ENCODE measurements around the gene KCNJ6.

The KCNJ6 gene

DNA sequence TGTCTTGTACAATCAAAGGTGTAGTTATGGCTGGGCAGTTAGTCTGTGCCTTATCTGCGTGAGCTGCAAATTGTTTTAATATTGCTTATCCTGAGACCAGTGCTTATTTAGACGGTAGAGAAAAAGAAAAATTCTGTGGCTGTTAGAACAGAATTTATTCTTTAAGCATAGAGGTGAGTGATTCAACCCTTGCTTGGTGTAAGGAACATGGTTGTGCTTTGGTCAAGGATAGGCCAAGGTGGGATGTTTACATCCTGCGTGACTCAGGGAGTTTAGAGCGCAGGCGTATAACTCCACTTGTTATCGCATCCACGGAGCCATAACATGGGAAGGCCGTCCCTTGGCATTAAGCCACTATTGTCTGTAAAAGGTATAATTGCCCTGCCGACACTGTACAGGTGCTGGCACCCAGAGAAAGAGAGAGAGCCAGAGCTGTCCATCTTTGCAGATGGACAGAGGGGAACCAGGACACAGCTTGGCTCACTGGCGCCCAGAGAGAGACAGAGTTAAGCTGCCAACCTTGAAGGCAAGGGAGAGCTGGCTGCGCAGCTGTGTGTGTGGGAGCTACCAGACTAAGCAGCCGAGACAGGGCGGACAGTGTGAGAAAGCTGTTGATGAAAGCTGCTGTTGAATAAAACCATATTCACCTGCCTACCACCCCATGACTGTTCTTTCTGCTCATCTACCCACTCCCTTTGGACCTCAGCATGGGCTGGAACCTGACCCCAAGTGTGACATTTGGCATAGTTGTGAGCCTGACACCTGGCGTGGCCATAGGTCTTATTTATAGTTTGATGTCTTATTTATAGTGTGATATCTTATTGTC is 349.3 kb downstream of the KCNJ6 start:
- no peak for DNase-seq (ENCODE audit: low read depth)

DNA sequence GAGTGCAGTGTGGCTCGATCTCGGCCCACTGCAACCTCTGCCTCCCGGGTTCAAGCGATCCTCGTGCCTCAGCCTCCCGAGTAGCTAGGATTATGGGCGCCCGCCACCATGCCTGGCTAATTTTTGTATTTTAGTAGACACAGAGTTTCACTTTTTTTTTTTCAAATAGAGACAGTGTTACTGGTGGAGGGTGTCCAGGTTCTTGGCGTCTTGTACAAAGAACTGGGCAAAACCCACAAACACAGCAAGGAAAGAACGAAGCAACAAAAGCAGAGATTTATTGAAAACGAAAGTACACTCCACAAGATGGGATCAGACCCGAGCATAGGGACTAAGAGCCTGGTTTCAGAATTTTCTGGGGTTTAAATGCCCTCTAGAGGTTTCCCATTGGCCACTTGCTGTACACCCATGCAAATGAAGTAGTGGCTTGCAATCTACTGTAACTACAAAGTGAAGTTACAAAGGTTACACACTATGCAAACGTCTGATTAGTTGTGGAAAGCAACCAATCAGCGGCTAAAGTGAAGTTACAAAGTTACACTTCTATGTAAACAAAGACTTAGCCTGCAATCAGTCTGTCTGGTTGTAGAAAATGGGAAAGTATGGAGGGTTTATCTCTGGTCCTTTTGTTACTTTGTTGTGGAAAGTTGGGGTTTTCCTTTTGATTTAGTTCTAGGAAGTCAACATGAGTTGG is 350.6 kb downstream of the KCNJ6 start:
- no peak for DNase-seq (ENCODE audit: low read depth)

DNA sequence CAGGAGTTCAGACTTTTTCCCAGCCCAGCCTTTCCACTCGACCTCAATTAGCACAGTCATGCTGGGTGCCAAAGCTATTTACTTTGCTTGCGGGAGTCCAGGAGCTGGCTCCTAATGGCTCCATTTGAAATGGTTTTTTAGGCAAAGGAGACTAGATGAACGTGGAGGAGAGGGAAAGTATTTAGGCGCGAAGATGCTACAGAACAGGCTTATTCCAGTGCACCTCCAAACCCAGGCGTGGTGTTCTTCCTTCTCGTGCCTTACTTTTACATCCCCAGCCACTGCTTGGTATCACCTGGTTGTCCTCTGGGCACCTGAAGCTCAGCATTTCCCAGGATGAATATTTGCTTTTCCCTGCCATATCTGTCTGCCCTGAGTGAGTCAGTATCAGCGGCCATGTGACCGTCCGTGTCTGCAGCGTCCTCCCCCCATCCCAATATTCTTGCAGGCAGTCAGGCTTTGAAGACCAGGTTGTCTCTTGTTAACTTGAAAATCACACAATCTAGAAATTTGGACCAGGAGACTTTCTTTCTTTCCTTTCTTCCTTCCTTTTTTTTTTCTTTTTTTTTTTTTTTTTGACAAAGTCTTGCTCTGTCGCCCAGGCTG is 351.2 kb downstream of the KCNJ6 start:
- DNase-seq (ENCODE audit: low read depth), result no peak

DNA sequence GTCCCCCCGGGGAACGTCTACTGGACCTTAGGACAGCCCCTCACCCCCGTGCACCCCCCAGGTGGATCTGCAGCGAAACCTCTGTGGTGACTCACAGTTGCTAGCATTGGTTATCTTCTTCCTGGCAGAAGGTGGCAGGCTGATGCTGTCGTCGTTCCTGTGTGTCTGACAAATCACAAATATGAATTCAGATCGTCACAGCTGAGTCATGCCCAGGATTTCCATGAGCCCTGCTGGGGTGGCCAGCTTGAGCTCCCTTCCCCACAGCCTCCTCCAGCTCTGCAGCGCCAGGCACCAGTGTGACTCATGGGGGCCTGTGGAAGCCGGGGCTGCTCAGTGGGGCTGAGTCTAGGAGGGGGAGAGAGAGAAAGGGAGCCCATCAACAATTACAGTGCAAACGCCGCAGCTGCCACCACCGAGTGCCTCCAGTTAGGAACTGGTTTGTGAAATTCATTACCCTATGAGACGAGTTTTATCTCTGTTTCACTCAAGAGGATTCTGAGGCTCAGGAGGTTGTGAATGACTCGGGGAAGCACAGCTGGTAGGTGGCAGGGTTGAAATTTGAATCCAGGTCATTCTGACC is 351.8 kb downstream of the KCNJ6 start:
- peak; percentile 85 for DNase-seq (ENCODE audit: low read depth)

DNA sequence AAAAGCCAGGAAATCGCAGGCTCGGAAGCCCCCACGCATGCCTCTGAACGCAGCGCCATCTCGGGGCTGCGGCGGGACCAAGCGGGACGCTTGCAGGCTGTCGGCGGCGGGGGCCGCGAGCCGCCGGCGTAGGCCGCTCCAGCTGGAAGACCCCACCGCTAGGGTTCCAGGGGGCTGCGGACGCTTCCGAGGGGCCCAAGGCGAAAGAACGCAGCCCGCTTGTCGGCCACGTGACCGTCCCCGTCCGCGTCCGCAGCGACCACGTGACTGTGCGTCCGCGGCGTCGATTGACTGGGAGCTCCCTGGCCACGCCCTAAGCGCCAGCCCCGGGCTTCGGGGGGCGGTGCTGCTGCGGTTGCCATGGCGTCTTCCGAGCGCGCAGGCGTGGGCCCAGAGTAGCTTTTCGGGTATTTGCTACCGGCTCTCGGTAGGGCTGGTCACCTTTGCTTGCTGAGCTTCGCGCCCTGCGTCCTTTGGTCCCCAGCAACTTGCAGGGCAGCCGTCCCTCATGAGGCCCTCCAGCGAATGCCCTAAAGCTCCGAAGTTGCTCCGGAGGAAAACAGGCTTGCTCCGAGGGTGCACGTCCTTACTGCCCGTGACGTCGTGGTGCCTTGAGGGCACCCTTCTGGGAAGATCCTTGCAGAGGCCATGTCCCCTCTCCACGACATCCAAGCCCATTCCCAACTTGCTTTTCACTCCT is 352.5 kb downstream of the KCNJ6 start:
- DNase-seq (ENCODE audit: low read depth), result peak; percentile 86

DNA sequence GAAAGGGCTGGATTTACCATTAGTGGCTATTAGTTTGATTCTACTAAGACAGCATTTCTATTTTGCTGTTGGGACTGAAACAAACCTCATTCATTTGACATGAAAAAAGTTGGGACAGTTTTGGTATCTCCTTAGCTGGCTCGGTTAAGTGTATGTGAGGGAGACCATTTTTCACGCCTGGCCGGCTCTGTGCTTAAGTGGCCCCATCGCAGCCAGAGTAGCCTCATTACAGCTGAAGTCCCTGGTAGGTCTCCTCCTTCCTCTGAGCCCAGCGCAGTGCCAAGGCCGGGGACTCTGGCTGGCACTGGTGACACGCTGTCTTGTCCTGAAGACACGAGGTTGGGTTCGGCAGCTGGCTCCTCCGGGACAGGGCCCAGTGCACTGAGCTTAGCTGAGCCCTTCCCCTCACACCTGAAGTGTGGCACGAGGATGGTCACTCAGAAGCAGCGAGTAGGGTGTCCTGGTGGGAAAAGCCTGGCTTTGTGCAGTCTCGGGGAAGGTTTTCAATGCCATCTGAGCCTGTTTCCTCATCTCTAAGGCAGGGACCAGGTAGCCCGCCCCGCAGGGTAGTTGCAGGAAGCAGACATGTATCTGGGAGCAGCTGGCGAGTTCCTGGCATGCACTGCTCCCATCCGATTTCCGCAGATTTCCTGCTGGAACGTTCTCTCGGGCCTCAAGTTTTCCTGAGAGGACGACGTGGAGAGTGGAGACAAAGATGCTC is 353.2 kb downstream of the KCNJ6 start:
- DNase-seq (ENCODE audit: low read depth), result no peak

DNA sequence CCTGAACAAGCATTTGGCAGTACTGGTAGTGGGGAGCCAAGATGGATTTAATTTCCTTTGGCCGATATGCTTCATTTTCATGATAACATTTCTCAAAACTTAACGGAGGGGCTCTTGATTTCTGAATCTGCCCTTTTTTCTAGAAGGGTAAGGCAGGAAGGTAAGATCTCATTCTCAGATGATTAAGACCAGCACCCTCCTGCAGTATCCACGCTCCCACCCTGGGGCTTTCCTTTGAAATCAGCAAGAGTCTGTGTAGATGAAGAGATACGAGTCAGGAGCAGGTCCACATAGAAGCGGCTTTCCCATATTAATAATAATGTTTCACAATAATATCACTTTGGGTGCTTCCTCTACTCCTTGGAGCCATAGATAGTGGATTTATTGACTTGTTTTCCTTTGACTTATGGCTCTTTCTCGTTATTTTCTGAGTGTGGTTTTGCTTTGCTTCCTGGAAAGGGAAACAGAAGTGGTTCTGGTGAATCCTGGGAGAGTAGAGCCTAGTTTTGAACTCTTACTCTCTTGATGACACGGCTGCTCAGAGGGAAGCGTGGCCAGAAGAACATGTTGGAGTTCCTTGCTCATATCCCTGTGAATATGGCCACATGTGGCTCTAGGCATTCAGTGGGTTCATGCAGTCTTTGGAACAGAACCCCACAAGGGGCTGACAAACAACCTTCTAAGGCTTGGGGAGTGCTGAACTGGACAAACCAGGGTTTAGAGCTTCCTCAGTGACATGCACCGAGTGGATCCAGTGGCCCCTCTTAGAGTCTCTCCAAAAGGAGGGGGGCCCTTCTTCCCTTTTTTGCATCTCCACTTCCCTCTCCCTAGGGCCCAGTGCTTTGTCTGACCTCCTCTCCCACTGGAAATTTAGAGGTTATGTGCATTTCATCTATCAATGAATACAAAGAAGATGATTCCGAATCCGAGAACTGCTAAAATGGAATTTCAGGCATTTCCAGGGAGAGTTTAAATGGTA is 354.0 kb downstream of the KCNJ6 start:
- no peak for DNase-seq (ENCODE audit: low read depth)

DNA sequence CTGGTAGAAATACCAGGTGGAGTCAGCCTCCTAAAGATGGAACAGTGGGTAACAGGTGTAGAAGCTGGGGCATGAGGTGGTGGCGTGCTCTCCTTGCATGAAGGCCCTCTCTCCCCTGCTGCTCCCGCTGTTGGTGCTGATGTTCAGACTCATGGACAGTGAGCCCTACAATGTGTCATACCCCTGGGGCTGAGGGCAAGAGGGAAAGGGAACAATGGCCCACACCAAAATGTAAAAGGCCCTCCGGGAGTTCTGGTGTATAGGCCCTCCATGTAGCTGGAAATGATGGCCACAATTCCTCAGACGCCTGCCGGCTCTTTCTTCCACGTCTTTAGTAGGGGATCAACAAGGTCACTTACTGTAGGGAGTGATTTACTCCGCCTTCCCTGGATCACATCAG is 354.8 kb downstream of the KCNJ6 start:
- no peak for DNase-seq (ENCODE audit: low read depth)

DNA sequence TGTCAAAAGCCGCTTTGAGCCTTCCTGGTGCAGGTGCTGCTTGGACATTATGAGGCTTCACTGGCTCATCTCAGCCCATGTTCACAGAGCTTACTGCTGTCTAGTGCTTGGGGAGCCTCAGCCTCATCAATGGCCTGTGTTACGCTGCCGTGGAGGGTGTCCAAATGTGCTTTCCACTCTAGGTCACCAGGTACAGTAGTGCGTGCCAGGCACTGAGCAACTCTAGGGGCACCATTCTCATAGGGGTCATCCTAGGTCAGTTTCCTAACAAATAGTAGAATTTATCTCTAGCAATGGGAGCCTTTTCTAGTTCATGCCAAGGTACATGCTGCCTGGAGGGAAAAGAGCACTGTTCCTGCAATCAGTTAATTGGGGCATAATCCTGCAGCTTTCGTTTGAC is 355.9 kb downstream of the KCNJ6 start:
- DNase-seq (ENCODE audit: low read depth), result no peak

DNA sequence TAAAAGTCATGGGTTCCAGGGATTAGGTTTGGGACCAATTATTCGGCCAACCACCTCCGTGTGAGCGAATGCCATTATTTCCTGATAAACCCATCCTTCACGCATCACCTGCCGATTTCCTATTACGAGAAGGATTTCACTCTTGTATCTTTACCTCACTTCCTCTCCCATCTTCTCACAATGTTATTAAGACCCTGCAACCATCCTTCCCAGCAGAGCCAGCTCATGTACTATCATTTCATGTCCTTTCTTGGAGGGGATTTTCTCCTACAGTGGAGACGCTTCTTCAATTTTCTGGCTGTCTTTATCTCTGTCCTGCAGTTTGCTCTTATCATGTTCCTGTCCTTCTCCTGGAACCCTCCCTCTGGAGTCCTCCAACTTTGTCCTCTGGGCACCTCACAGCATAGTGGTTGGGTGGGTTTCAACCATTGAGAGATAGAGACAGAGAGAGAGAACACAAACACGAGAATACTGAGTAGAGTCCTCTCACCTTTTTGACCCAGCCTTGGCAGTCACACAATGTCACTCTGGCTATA is 357.5 kb downstream of the KCNJ6 start:
- no peak for DNase-seq (ENCODE audit: low read depth)

Data from stimulated activated CD8-positive, alpha-beta memory T cell treated with anti-CD3 and anti-CD28 coated beads, Interleukin-12 subunit alpha, Interleukin-12 subunit beta, amount 100 ng/mL, for 1 hour (primary cell).